GM18873 (cell line): ENCODE measurements around the gene ABCA7.

ENCODE experiments used
- ATAC-seq: cut with Tn5 transposase; IDR thresholded peaks from one replicate; pipeline ENCODE4 v1.9.1; 2021; ENCODE audit warnings: mild to moderate bottlenecking, moderate library complexity, moderate number of reproducible peaks; ENCODE audit not compliant: unreplicated experiment, low FRiP score

The ABCA7 gene

DNA sequence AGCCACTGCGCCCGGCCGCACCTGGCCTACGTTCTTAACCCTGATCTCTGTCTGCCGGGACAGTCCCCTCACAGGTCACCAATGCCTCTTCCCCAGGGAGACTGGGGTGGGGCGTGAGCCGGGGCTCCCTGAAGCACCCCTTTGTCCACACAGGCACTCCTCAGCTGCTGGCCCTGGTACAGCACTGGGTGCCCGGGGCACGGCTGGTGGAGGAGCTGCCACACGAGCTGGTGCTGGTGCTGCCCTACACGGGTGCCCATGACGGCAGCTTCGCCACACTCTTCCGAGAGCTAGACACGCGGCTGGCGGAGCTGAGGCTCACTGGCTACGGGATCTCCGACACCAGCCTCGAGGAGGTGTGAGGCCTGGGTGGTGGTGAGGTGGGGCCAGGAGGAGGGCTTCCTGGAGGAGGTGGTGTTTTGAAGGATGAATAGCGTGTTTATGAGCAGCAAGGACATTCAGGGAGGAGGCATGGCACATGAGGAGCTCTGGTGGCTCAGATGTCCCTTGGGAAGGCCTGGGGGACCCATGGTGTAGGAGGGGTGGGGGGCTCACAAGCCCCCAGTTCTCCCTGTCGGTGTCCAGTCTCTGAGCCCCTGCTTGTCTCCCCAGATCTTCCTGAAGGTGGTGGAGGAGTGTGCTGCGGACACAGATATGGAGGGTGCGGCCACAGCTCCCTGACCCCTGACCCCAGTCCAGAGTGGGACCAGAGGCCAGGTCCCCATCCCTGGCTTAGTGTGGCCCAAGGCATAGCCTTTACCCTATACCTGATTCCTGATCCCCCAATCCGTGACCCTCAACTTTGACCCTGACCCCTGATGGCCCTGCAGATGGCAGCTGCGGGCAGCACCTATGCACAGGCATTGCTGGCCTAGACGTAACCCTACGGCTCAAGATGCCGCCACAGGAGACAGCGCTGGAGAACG, 13.5 kb downstream of the ABCA7 start:
- no peak for ATAC-seq

DNA sequence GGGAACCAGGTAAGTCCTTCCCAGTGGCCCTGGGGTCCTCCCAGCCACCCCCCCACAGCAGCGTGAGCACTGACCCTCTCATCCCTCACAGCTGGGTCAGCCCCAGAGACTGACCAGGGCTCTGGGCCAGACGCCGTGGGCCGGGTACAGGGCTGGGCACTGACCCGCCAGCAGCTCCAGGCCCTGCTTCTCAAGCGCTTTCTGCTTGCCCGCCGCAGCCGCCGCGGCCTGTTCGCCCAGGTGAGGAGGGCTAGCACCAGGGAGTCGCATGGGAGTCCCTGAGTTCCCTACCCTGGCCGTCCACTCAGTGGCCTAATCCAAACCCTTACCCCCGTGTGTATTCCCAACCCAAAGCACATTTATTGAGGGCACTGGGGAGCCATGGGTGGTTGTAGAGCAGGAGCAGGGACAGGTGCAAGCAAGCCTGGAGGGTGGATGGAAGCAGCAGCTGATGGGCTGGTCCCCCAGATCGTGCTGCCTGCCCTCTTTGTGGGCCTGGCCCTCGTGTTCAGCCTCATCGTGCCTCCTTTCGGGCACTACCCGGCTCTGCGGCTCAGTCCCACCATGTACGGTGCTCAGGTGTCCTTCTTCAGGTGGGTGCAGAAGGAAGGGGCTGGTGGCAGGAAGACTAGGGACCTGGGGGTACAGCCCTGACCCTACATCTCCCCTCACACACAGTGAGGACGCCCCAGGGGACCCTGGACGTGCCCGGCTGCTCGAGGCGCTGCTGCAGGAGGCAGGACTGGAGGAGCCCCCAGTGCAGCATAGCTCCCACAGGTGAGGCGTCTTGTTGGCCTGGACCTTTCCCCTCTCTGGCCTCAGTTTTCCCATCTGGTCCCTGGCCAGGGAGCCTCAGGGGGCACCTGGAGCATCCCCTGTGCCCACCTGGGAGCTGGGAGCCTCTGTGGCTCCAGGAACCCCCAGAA, 14.5 kb downstream of the ABCA7 start:
- ATAC-seq, result no peak

DNA sequence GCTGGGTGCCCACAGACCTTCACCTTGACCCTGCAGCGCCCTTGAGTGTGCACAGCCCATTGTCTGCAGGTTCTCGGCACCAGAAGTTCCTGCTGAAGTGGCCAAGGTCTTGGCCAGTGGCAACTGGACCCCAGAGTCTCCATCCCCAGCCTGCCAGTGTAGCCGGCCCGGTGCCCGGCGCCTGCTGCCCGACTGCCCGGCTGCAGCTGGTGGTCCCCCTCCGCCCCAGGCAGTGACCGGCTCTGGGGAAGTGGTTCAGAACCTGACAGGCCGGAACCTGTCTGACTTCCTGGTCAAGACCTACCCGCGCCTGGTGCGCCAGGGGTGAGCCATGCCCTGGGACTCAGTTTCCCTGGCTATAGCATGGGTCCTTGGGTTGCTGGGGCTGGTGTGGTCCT, 15.1 kb downstream of the ABCA7 start:
- ATAC-seq, result no peak

DNA sequence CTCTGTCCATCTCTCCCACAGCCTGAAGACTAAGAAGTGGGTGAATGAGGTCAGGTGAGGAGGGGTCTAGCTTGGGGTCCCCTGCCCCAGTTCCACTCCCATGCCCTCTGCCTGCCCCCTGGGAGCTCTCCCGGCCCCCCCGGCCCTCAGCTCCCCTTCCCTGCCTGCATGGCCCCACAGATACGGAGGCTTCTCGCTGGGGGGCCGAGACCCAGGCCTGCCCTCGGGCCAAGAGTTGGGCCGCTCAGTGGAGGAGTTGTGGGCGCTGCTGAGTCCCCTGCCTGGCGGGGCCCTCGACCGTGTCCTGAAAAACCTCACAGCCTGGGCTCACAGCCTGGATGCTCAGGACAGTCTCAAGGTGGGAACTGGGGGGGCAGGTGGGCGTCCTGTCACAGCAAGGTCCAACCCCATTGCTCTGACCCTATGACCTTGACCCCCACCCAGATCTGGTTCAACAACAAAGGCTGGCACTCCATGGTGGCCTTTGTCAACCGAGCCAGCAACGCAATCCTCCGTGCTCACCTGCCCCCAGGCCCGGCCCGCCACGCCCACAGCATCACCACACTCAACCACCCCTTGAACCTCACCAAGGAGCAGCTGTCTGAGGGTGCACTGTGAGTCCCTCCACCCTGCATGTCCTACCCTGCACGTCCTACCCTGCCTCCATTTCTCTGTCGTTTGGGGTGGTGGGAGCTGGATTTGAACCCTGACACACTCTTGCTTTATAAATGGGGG, 16.1 kb downstream of the ABCA7 start:
- no peak for ATAC-seq

DNA sequence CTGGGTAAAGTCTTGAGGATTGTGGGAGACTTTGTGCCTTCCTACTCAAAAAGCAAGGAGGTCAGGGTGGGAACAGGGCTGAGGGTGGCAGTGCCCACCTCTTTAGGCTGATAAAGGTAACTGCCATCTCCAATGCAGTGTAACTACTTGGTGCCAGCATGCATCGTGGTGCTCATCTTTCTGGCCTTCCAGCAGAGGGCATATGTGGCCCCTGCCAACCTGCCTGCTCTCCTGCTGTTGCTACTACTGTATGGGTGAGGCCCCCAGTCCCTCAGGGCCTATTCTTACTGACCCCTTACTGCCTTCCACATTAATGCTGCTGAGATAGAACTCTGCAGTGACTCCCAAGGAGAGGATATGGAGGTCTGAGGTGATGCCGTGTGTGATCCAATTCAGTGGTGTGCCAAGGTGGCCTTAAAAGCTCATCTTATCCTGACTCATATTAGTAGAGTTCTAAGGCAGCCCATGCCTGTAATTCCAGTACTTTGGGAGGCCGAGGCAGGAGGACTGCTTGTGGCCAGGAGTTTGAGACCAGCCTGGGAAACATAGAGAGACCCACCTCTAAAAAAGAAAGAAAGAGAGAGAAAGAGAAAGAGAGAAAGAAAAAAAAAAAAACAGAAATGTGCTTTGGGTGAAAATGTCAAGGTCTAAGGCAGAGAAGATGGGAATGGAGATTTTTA, 17.4 kb downstream of the ABCA7 start:
- no peak for ATAC-seq

DNA sequence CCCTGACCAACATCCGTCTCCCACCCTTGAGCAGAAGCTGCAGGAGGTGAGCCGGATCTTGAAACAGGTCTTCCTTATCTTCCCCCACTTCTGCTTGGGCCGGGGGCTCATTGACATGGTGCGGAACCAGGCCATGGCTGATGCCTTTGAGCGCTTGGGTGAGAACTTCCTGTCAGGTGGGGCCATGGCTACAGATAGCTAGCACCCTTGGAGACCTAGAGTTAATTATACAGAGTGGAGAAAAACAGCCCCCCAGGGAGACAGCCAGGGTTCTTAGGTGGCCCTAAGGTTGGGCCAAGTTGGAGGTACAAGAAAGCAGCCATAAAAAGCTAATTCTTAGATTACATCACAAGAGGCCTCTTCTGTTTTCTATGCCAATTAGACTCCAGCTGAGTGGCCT, 18.2 kb downstream of the ABCA7 start:
- no peak for ATAC-seq

DNA sequence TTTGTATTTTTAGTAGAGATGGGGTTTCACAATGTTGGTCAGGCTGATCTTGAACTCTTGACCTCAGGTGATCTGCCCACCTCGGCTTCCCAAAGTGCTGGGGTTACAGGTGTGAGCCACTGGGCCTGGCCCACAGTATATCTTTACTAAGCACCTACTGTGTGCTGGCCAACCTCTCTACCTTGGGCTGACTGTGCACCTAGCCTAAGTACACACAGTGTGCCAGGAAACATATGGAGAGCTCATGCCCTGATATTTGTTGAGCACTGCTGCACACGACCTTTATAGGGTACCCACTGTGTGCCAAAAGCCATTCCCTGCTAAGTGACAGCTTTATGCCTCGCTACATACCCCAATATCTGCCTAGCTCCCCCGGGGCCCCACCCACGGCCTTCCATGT, 20.8 kb downstream of the ABCA7 start:
- no peak for ATAC-seq

DNA sequence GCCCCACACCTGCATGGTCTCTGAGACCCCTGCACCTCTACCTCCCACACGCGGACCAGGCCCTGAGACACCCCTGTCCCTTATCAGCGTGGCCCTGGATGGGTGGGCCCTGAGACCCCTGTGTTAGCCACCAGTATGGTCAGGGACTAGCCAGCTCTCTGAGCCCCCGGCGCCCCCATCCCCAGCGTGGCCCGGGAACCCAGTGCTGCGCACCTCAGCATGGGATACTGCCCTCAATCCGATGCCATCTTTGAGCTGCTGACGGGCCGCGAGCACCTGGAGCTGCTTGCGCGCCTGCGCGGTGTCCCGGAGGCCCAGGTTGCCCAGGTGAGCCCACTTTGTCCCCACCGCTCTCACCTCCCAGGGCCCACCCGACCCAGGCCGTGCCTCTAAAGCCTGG, 22.1 kb downstream of the ABCA7 start:
- ATAC-seq, result no peak

DNA sequence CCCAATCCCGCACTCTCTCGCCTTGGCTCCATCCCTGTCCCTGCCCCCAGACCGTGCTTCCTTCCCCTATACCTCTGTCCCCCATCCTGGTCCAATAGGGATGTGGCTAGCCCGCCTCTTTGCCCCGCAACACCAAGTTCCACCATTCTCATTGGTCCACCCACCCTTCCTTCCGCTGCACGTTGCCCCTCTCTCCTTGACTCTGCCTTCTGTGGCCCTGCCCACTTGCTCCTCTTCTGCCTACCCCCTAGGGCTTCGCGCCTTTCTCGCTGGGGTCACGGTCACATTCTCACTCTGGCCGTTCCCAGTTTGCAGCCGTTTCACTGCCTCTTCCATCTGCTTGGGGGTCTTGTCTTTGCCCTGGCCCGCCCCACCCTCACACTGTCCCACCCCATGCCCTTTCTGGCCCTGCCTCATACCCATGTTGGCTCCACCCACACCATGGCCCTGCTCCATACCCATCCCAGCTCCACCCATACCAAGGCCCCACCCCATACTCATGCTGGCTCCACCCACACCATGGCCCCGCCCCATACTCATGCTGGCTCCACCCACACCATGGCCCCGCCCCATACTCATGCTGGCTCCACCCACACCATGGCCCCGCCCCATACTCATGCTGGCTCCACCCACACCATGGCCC, 22.6 kb downstream of the ABCA7 start:
- no peak for ATAC-seq

DNA sequence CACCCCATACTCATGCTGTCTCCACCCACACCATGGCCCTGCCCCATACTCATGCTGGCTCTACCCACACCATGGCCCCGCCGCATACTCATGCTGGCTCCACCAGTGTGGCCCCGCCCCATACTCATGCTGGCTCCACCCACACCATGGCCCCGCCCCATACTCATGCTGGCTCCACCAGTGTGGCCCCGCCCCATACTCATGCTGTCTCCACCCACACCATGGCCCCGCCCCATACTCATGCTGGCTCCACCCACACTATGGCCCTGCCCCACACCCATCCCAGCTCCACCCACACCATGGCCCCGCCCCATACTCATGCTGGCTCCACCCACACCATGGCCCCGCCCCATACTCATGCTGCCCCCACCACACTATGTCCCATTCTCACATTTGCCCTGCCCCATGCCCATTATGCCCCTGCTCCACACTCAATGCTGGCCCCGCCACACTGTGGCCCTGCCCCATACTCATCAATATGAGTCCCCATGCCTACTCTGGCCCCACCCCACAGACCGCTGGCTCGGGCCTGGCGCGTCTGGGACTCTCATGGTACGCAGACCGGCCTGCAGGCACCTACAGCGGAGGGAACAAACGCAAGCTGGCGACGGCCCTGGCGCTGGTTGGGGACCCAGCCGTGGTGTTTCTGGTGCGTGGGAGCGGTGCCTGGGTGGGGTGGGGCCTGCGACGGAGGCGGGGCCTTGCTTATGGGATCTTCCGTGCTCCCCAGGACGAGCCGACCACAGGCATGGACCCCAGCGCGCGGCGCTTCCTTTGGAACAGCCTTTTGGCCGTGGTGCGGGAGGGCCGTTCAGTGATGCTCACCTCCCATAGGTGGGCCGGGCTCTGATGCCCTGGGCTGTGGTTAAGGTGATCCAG, 23.4 kb downstream of the ABCA7 start:
- ATAC-seq, result no peak

DNA sequence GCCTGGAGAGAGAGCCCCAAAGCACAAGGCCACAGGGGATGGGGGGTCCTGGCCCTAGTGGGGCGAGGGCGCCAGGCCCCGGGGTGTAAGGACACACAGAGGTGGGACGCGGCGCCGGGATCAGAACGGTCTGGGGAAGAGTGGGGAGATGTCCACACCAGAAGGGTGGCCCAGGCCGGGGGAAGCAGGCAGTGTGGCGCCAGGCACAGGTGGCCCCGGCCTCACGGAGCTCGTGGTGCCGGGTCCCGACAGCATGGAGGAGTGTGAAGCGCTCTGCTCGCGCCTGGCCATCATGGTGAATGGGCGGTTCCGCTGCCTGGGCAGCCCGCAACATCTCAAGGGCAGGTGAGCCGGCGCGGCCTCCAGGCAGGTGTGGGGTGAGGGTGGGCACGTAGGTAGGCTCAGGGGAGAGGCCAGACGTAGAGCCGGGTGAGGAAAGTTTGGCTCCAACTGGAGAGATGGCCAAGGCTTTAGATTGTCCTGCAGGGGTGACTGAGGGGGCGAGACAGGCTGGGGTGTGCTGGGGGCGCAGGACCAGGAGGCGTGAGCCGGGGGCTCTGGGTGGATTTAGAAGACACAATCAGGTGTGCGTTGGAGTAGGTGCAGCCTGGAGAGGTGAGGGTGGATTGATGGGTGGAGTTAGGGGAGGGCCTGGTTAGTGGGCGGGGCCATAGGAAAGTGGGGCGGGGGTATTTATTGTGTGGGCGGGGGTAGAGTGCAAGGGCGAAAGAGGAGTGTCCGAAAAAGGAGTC, 24.2 kb downstream of the ABCA7 start:
- no peak for ATAC-seq

DNA sequence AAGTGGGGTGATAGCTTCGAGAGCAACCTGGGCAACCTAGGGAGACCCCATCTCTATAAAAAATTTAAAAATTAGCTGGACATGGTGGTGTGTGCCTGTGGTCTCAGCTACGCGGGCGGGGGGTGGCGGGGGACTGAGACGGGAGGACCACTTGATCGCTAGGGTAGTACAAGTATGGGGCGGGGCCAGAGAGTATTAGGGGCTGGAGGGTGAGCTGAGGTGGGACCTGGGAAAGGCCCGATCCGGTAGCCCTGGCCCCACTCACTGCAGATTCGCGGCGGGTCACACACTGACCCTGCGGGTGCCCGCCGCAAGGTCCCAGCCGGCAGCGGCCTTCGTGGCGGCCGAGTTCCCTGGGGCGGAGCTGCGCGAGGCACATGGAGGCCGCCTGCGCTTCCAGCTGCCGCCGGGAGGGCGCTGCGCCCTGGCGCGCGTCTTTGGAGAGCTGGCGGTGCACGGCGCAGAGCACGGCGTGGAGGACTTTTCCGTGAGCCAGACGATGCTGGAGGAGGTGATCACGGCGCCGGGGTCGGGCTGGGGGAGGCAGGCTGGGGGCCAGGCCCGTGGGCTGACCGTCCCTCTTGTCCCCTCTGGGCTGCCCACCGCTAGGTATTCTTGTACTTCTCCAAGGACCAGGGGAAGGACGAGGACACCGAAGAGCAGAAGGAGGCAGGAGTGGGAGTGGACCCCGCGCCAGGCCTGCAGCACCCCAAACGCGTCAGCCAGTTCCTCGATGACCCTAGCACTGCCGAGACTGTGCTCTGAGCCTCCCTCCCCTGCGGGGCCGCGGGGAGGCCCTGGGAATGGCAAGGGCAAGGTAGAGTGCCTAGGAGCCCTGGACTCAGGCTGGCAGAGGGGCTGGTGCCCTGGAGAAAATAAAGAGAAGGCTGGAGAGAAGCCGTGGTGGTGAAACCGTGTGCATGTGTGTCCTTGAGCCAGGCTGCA, 25.0 kb downstream of the ABCA7 start:
- no peak for ATAC-seq

DNA sequence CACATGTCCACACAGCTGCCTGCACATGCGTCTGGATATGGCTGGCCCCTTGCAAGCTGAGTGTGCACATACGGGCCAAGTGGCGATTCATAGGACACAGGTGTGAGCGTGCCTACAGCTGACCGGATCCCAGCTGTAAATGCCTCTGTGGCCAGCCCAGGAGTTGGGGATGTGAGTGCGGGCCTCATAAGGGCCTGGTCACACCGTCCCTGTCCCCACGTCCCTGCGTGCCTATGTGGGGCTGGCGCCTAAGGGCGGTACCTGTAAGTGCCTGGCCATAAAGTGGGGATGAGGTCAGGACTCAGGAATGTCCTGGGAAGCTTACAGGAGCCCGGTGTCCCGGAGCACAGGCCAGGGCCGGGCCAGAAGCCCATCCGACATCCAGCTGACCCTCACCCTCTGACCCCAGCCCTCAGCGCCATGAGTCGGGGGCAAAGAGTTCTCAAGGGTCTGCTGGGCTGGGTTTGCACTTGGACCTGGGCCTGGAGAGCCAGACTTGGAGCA, 25.8 kb downstream of the ABCA7 start:
- ATAC-seq, result no peak

DNA sequence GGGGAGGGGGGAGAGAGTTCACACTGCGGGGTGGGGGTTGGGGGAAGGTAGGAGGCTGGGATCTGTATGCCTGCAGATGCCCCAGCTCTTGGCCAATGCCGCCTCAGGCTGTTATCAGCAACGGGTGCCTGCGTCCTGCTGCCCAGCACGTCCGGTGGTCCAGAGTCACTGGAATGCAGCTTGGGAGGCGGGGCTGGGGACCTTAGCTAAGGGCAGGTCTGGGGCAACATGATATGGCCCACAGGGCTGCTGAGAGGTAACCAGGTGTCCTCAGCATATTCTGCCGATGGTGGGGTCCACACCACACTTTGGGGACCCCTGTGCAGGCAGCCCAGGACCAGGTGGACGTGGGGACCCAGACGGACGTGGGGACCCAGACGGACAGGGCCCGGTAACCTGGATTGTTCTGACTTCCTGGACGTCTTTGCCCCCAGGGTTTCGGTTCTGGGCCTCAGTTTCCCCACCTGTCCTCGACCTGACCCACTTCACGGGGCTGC, 26.4 kb downstream of the ABCA7 start:
- ATAC-seq, result no peak

DNA sequence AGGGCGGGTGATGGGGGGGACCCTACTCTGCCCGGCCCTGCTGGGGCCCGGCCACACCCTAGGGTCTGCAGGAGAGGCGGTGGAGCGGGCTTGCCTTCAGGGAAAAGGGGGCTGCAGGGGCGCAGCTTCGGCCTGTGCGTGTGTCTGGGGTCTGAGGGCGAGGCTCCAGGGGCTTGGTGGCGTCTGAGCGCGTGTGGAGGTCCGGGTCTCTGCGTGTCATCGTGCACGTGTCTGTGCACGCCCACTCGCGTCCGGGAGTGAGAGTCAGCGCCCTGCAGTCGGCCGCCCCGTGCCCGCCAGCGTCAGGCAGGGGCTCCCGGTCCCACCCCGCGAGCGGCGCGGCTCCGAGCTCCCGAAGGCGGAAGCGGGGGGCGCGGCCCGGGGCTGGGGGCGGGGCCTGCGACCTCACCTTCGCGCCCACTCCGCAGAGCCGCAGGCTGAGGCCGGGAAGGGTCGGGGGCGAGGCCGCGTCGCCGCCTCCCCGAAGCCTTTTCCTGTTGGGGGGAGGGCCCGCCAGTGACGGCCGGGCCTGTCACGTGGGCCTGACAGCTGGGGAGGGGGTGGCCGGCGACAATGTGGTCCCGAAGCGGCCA, 26.9 kb downstream of the ABCA7 start, which contains the start of gene ARHGAP45:
TSS of gene ARHGAP45 (plus strand) at position 420 of the 593 bp plus-strand sequence. CDS start 239 bp downstream, outside the sequence.
- no peak for ATAC-seq

DNA sequence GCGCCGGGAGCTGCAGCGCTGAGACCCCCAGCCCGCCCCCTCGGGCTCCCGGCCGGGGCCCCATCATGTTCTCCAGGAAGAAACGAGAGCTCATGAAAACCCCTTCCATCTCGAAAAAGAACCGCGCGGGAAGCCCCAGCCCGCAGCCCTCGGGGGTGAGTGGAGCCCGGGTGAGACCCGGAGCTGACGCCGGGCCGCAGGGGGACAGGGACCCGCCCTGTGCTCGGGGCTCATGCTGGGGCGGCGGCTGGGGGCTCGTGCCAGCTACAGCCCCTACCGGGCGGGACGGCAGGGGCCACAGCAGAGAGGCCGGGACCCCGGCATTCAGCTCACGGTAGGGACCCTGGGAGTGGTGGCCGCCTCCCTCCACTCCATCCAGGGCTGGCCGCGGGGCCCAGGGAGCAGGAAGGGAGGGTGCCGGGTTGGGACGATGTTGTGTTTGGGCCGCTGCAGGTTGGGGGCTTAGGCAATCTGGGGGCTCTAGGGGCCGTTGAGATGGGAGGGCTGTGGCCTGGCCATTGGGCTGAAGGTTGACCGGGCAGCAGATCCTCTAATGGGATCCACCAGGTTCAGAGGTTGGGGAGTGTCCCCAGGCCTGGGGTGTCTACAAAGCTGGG, 27.5 kb downstream of the ABCA7 start:
- ATAC-seq, result no peak
